IPS-20b (cell line): Measurements from ENCODE around the gene NADK2.
A peak's percentile ranks its signal among the peaks of the same experiment; 100 is the strongest.

Source experiments
- H3K27ac ChIP-seq: one replicate; pipeline ENCODE4 v1.5.1; 2013; ENCODE audit warnings: low read length
- H3K27me3 ChIP-seq: 2 replicates; pipeline ENCODE4 v1.6.1; 2013; ENCODE audit warnings: mild to moderate bottlenecking, low read length, inconsistent platforms; ENCODE audit not compliant: insufficient read depth
- H3K36me3 ChIP-seq: 2 replicates; pipeline ENCODE4 v1.6.1; 2013; ENCODE audit warnings: low read depth, mild to moderate bottlenecking, inconsistent platforms, low read length, moderate library complexity; ENCODE audit not compliant: insufficient read depth
- H3K4me1 ChIP-seq: 2 replicates; pipeline ENCODE4 v1.6.1; 2013; ENCODE audit warnings: mild to moderate bottlenecking, control low read depth, inconsistent platforms, low read length, moderate library complexity; ENCODE audit not compliant: insufficient read depth
- H3K4me3 ChIP-seq: 2 replicates; pipeline ENCODE4 v1.5.1; 2013; ENCODE audit warnings: mild to moderate bottlenecking, low read length, inconsistent platforms
- H3K9ac ChIP-seq: 2 replicates; pipeline ENCODE4 v1.6.1; 2013; ENCODE audit warnings: low read depth, mild to moderate bottlenecking, inconsistent platforms, low read length, moderate library complexity
- H3K9me3 ChIP-seq: 2 replicates; pipeline ENCODE4 v1.6.1; 2013; ENCODE audit warnings: mild to moderate bottlenecking, low read depth, low read length, inconsistent platforms; ENCODE audit not compliant: insufficient read depth

NADK2 gene

DNA sequence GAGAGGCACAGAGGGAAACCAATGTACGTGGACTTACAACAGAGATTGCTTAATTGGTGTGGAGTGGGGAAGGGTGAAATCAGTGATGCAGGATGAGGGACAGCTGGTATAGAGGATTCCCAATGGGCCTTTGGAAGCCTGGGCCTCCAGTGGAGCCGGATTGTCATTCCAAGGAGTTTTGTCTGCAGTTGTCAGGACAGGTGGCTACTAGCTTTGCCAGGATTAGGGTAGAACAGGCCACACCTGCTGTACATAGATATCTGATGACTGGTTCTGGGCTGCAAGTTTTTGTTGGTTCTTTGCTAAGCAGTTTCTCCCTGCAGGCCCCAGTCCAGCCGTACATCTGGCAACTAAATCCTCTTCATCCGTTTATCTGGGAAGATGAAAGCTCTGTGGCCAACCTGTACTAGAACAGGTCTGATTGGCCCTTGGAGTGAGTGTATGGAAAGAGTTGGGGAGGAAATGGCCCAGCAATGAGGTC is 85.6 kb downstream of the NADK2 start:
- H3K36me3 ChIP-seq: peaks cover 79% of the 10 kb centered on the region
- H3K4me3 ChIP-seq: no peak overlapping the region
- 0 out of 2 replicates have a peak, but pooled peaks cover 2% of the 10 kb centered on the region for H3K4me1 ChIP-seq
- no peaks in the 10 kb centered on the region for H3K27me3 ChIP-seq
- no peaks in the 10 kb centered on the region for H3K9me3 ChIP-seq
- H3K9ac ChIP-seq: no peak overlapping the region
- H3K27ac ChIP-seq: no peak overlapping the region

- Histone ChIP-seq H3K9me3 (no peaks in the 10 kb centered on the region), H3K4me3 (no peak overlapping the region), H3K4me1 (peaks cover 6% of the 10 kb centered on the region; the same call in 1 of the 2 replicates), H3K27ac (no peak overlapping the region), H3K36me3 (peaks cover 70% of the 10 kb centered on the region), H3K27me3 (no peaks in the 10 kb centered on the region), H3K9ac (no peak overlapping the region)
These were observed 86.4 kb downstream of the NADK2 start for GRCh38 chr5:36155291-36155690.

- peaks cover 6% of the 10 kb centered on the region; the same call in 1 of the 2 replicates for H3K4me1 ChIP-seq
These were observed 88.0 kb downstream of the NADK2 start for GRCh38 chr5:36153726-36154125.

GRCh38 chr5:36153298-36153677 is 88.4 kb downstream of the NADK2 start:
- Histone ChIP-seq H3K9me3 (no peaks in the 10 kb centered on the region), H3K4me1 (peaks cover 6% of the 10 kb centered on the region; the same call in 1 of the 2 replicates), H3K27ac (no peak overlapping the region), H3K36me3 (peaks cover 50% of the 10 kb centered on the region), H3K27me3 (no peaks in the 10 kb centered on the region), H3K4me3 (peak overlapping the region; percentile 100), H3K9ac (peak overlapping the region; percentile 46; the same call in 1 of the 2 replicates)

More at GRCh38 chr5:36153726-36154125, 88.0 kb downstream of the NADK2 start:
- H3K9ac ChIP-seq: peak overlapping the region; percentile 46; the same call in 1 of the 2 replicates
- peak overlapping the region; percentile 100 for H3K4me3 ChIP-seq
- H3K27me3 ChIP-seq: no peaks in the 10 kb centered on the region
- no peaks in the 10 kb centered on the region for H3K9me3 ChIP-seq
- no peak overlapping the region for H3K27ac ChIP-seq
- H3K36me3 ChIP-seq: peaks cover 54% of the 10 kb centered on the region

GRCh38 chr5:36152324-36153297 is 89.1 kb downstream of the NADK2 start:
- H3K4me1 ChIP-seq: peaks cover 6% of the 10 kb centered on the region; the same call in 1 of the 2 replicates
- no peaks in the 10 kb centered on the region for H3K9me3 ChIP-seq
- H3K36me3 ChIP-seq: peaks cover 43% of the 10 kb centered on the region
- H3K4me3 ChIP-seq: peak overlapping the region; percentile 100
- peak overlapping the region; percentile 99 for H3K9ac ChIP-seq
- H3K27me3 ChIP-seq: no peaks in the 10 kb centered on the region
- peak overlapping the region; percentile 20 for H3K27ac ChIP-seq

GRCh38 chr5:36151434-36152323 is 90.0 kb downstream of the NADK2 start, which contains the start of the genes LMBRD2 and SKP2:
LMBRD2 (minus strand) TSS chr5:36151887; CDS start chr5:36143349, 8,538 bp downstream.
SKP2 (plus strand) TSS chr5:36152111; CDS start chr5:36152263, 152 bp downstream.
- Histone ChIP-seq H3K9me3 (no peaks in the 10 kb centered on the region), H3K36me3 (peaks cover 34% of the 10 kb centered on the region), H3K27ac (peak within 1 kb of the TSS; percentile 20), H3K4me1 (peaks cover 6% of the 10 kb centered on the region; the same call in 1 of the 2 replicates), H3K27me3 (no peaks in the 10 kb centered on the region), H3K9ac (peak within 1 kb of the TSS; percentile 99), H3K4me3 (peak within 1 kb of the TSS; percentile 100)

DNA sequence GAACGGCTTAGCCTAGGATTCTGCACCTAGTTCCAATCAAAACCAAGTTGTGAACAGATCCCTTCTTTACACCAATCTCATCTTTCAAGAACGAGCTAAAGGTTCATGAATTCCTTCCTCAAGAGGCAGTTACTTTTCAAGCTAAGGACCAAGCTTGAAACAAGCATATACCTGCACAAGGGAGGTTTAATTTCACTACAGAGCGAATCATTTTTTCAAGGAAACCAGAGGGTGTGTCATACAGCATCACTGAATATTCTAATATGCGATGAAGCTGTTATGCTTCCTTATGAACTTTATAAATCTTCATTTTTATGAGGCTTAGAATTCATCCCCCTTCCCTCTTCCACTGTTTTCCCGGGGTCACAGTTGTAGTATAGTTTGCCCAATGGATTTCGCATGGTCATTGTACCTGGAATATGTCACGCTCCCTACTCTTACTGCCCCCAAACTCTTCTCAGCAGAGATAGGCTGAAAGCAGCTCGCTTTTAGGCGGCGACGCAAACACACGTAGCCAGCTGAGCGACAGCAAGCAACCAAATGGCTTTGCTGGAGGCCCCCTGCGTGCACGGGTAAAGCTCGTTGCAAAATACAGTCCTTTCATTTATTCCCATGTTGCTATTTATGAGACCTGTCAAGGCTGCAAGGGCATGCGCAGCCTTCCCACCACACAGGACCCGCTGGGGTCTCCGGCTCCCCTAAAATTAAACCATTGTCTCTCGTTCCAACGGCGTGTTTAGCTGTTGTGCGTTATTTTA is 90.9 kb downstream of the NADK2 start:
- Histone ChIP-seq H3K27me3 (no peaks in the 10 kb centered on the region), H3K9me3 (no peaks in the 10 kb centered on the region), H3K36me3 (peaks cover 26% of the 10 kb centered on the region), H3K4me3 (peak overlapping the region; percentile 100), H3K9ac (peak overlapping the region; percentile 64), H3K4me1 (peaks cover 6% of the 10 kb centered on the region; the same call in 1 of the 2 replicates), H3K27ac (no peak overlapping the region)

DNA sequence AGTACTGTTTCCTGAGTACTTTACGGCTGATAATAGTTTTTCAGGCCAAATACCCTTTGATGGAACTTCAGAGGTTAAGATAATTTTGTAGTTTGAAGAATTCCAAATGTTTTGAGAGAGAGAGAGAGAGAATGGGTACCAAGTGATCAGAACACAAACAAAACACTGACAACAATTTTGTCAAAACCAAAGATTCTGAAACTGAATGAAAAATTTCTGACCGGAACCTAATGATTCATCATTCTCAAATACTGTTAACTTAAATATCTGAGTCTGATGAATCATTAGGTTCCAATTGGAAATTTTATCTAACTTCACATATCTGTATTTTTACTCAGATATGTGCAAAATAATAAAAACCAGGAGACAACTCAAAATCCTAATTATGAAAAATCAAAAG is 94.0 kb downstream of the NADK2 start:
- no peak overlapping the region for H3K27ac ChIP-seq
- no peak overlapping the region for H3K4me3 ChIP-seq
- H3K27me3 ChIP-seq: no peaks in the 10 kb centered on the region
- H3K36me3 ChIP-seq: no peaks in the 10 kb centered on the region
- H3K9me3 ChIP-seq: no peaks in the 10 kb centered on the region
- H3K9ac ChIP-seq: no peak overlapping the region
- peaks cover 4% of the 10 kb centered on the region; the same call in 1 of the 2 replicates for H3K4me1 ChIP-seq

DNA sequence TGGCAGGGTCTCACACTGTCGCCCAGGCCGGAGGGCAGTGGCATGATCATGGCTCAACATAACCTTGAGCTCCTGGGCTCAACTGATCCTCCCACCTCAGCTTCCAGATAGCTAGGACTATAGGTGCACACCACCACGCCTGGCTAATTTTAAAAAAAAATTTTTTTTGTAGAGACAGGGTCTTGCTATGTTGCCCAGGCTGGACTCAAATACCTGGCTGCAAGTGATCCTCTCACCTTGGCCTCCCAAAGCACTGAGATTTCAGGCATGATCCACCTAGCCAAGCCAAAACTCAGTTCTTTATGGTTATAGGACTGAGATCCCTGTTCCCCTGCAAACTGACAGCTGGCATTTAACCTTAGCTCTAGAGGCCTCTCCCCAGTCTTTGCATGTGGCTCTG is 95.3 kb downstream of the NADK2 start:
- Histone ChIP-seq H3K9me3 (no peaks in the 10 kb centered on the region), H3K4me3 (no peak overlapping the region), H3K27me3 (no peaks in the 10 kb centered on the region), H3K4me1 (peaks cover 4% of the 10 kb centered on the region; the same call in 1 of the 2 replicates), H3K27ac (no peak overlapping the region), H3K36me3 (no peaks in the 10 kb centered on the region), H3K9ac (no peak overlapping the region)

DNA sequence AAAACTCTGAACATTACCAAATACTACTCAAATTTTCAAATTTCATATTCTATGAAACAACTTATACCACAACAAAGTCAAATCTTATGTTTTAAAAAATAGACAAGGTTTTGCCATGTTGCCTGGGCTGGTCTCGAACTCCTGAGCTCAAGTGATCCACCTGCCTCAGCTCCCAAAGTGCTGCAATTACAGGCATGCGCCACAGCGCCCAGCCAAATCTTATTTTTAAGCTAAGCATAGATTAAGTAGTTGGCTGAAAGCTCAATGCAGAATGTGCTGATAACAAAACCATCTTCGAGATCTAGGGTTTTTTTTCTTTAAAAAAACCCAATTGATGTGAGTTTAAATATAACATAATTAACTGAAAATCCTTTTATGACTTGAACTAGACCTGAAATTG is 96.4 kb downstream of the NADK2 start:
- Histone ChIP-seq H3K27me3 (no peaks in the 10 kb centered on the region), H3K9ac (no peak overlapping the region), H3K9me3 (no peaks in the 10 kb centered on the region), H3K4me3 (no peak overlapping the region), H3K27ac (no peak overlapping the region), H3K4me1 (no peaks in the 10 kb centered on the region), H3K36me3 (no peaks in the 10 kb centered on the region)
